HEK293 (cell line): ENCODE data around the gene MFSD11.
A peak's percentile ranks its signal among the peaks of the same experiment; 100 is the strongest.

Source experiments
- CTCF ChIA-PET: fragments of 350-600 bp; formaldehyde crosslinking; extraction: SDS; loops from one replicate; lab custom pipeline; 2021; ENCODE audit warnings: antibody characterized with exemption; lab: Yijun Ruan, JAX
- POLR2A ChIA-PET: fragments of 300-600 bp; formaldehyde crosslinking; extraction: SDS; loops from one replicate; lab custom pipeline; 2020; ENCODE audit warnings: antibody characterized with exemption, inconsistent platforms; lab: Yijun Ruan, JAX
- H3K27ac ChIP-seq: fragments of 200-500 bp; sonication (Bioruptor generic); 2 replicates; pipeline ENCODE4 v1.5.1; 2014; ENCODE audit warnings: low read depth, low read length, control low read depth, inconsistent platforms; ENCODE audit errors: extremely low read depth
- H3K36me3 ChIP-seq, 2 experiments: fragments of 200-500 bp in 1 of 2; sonication (Bioruptor generic) in 1 of 2; 1 replicate in 1 of 2; 2 replicates in 1 of 2; pipeline ENCODE4 v1.5.1; 2014 to 2017; ENCODE audit warnings: inconsistent platforms in 2 of 2, low read length in 2 of 2; ENCODE audit not compliant: control insufficient read depth in 2 of 2, insufficient read depth in 1 of 2
- H3K4me1 ChIP-seq: fragments of 200-500 bp; sonication (Bioruptor generic); 2 replicates; pipeline ENCODE4 v1.5.1; 2014; ENCODE audit warnings: mild to moderate bottlenecking, low read length, inconsistent platforms; ENCODE audit not compliant: control insufficient read depth, insufficient read depth
- H3K4me3 ChIP-seq: 2 replicates; pipeline ENCODE4 v1.5.1; 2011; ENCODE audit warnings: low read depth, mild to moderate bottlenecking, control low read depth, low read length, moderate library complexity
- H3K9me3 ChIP-seq: fragments of 200-500 bp; sonication (Bioruptor generic); 2 replicates; pipeline ENCODE4 v1.5.1; 2014; ENCODE audit warnings: low read depth, low read length, inconsistent platforms; ENCODE audit not compliant: control insufficient read depth, insufficient read depth
- GFI1B ChIP-seq: fragments of 450-650 bp; formaldehyde crosslinking; IDR thresholded peaks from 2 replicates; pipeline ENCODE4 v1.5.1; 2016; ENCODE audit warnings: missing biosample characterization, missing genetic modification characterization
- GLIS1 ChIP-seq: fragments of 450-650 bp; formaldehyde crosslinking; IDR thresholded peaks from 2 replicates; pipeline ENCODE4 v1.5.1; 2016; ENCODE audit warnings: missing biosample characterization, missing genetic modification characterization
- HOXC10 ChIP-seq: sonication (generic); formaldehyde crosslinking; IDR thresholded peaks from 2 replicates; pipeline ENCODE4 v1.8.1; 2023; ENCODE audit warnings: mild to moderate bottlenecking, missing genetic modification reagents
- KLF16 ChIP-seq: fragments of 450-650 bp; formaldehyde crosslinking; IDR thresholded peaks from 2 replicates; pipeline ENCODE4 v1.5.1; 2017; ENCODE audit warnings: missing biosample characterization, missing genetic modification characterization
- KLF17 ChIP-seq: fragments of 450-650 bp; formaldehyde crosslinking; IDR thresholded peaks from 2 replicates; pipeline ENCODE4 v1.5.1; 2016; ENCODE audit warnings: missing biosample characterization, missing genetic modification characterization
- ZBTB11 ChIP-seq: fragments of 450-650 bp; formaldehyde crosslinking; conservative IDR thresholded peaks from 2 replicates; pipeline ENCODE4 v1.5.1; 2016; ENCODE audit warnings: low read depth, missing biosample characterization, missing genetic modification characterization
- ZBTB49 ChIP-seq: fragments of 450-650 bp; formaldehyde crosslinking; IDR thresholded peaks from 2 replicates; pipeline ENCODE4 v1.5.1; 2016; ENCODE audit warnings: missing biosample characterization, missing genetic modification characterization, low read depth
- ZBTB6 ChIP-seq: fragments of 450-650 bp; formaldehyde crosslinking; IDR thresholded peaks from 2 replicates; pipeline ENCODE4 v1.5.1; 2017; ENCODE audit warnings: missing biosample characterization, missing genetic modification characterization
- ZBTB7A ChIP-seq: fragments of 450-650 bp; formaldehyde crosslinking; IDR thresholded peaks from 2 replicates; pipeline ENCODE4 v1.5.1; 2016; ENCODE audit warnings: low read depth, missing biosample characterization, missing genetic modification characterization
- ZIC2 ChIP-seq: fragments of 450-650 bp; formaldehyde crosslinking; IDR thresholded peaks from 2 replicates; pipeline ENCODE4 v1.5.1; 2016; ENCODE audit warnings: missing biosample characterization, missing genetic modification characterization
- ZNF121 ChIP-seq: fragments of 450-650 bp; formaldehyde crosslinking; IDR thresholded peaks from 2 replicates; pipeline ENCODE4 v1.5.1; 2016; ENCODE audit warnings: missing biosample characterization, missing genetic modification characterization
- ZNF18 ChIP-seq: fragments of 450-650 bp; formaldehyde crosslinking; IDR thresholded peaks from 2 replicates; pipeline ENCODE4 v1.5.1; 2016; ENCODE audit warnings: missing biosample characterization, missing genetic modification characterization
- ZNF19 ChIP-seq: fragments of 450-650 bp; formaldehyde crosslinking; IDR thresholded peaks from 2 replicates; pipeline ENCODE4; 2016; ENCODE audit warnings: missing biosample characterization, missing genetic modification characterization, low read depth
- ZNF202 ChIP-seq: fragments of 450-650 bp; formaldehyde crosslinking; IDR thresholded peaks from 2 replicates; pipeline ENCODE4 v1.5.1; 2016; ENCODE audit warnings: missing biosample characterization, missing genetic modification characterization, borderline replicate concordance
- ZNF274 ChIP-seq, 2 experiments: fragments of 200-500 bp in 1 of 2; fragments of 450-650 bp in 1 of 2; sonication (Bioruptor generic) in 1 of 2; formaldehyde crosslinking in 1 of 2; IDR thresholded peaks; 2 replicates each; pipeline versions ENCODE4 v1.5.1 to v1.6.1; 2014 to 2016; ENCODE audit warnings: borderline replicate concordance in 1 of 2, inconsistent platforms in 1 of 2, low read length in 1 of 2, missing biosample characterization in 1 of 2, missing genetic modification characterization in 1 of 2
- ZNF335 ChIP-seq: fragments of 450-650 bp; formaldehyde crosslinking; conservative IDR thresholded peaks from 2 replicates; pipeline ENCODE4 v1.5.1; 2016; ENCODE audit warnings: missing biosample characterization, missing genetic modification characterization
- ZNF341 ChIP-seq: fragments of 450-650 bp; formaldehyde crosslinking; IDR thresholded peaks from 2 replicates; pipeline ENCODE4; 2016; ENCODE audit warnings: low read depth, missing biosample characterization, missing genetic modification characterization
- ZNF571 ChIP-seq: fragments of 450-650 bp; formaldehyde crosslinking; IDR thresholded peaks from 2 replicates; pipeline ENCODE4 v1.5.0; 2017; ENCODE audit warnings: missing biosample characterization, missing genetic modification characterization
- ZNF623 ChIP-seq: fragments of 450-650 bp; formaldehyde crosslinking; IDR thresholded peaks from 2 replicates; pipeline ENCODE4 v1.5.1; 2016; ENCODE audit warnings: missing biosample characterization, missing genetic modification characterization
- ZNF626 ChIP-seq: fragments of 450-650 bp; sonication (Bioruptor Pico); formaldehyde crosslinking; IDR thresholded peaks from 2 replicates; pipeline ENCODE4 v1.5.1; 2018; ENCODE audit warnings: missing biosample characterization, missing genetic modification characterization, inconsistent platforms
- ZNF791 ChIP-seq: fragments of 450-650 bp; formaldehyde crosslinking; IDR thresholded peaks from 2 replicates; pipeline ENCODE4 v1.5.1; 2016; ENCODE audit warnings: missing biosample characterization, missing genetic modification characterization

MFSD11 gene

GRCh38 chr17:76726231-76726775 lies 11.6 kb upstream of the MFSD11 start, which contains the start of gene JMJD6 (continued):
- no peak for TF ChIP-seq ZNF626
- no peak for TF ChIP-seq HOXC10 (CRISPR knock-in tag)
- no peak; the same call in 1 of the 2 replicates for TF ChIP-seq ZBTB6 (tag by site-specific recombination)
- TF ChIP-seq ZNF19 = no peak
- peak; percentile 55; the same call in 1 of the 2 replicates for TF ChIP-seq ZNF121 (tag by site-specific recombination)
- TF ChIP-seq ZNF18 (tag by site-specific recombination) = 0 out of 2 replicates have a peak, but pooled peaks have one; percentile 12
- no peak for TF ChIP-seq GLIS1 (tag by site-specific recombination)
- no peak for TF ChIP-seq ZNF202 (tag by site-specific recombination)
- peak; percentile 52; the same call in 1 of the 2 replicates for TF ChIP-seq KLF16 (tag by site-specific recombination)
- peak; percentile 77 for TF ChIP-seq ZNF341 (tag by site-specific recombination)

- Histone ChIP-seq H3K27ac (peak within 1 kb of the TSS; percentile 97), H3K4me3 (peak within 1 kb of the TSS; percentile 93), H3K9me3 (no peaks in the 10 kb centered on the region), H3K4me1 (peaks cover 7% of the 10 kb centered on the region), H3K36me3 (peaks cover 37 to 52% of the 10 kb centered on the region in 2 experiments)
- POLR2A ChIA-PET = interaction anchor here (0.5 to 4.6 kb wide), 17 partner anchors 9 to 170 kb away, joined by 3 to 68 read pairs (median 4); partner anchors contain the start of genes MFSD11 and SRSF2
- CTCF ChIA-PET = interaction anchor here (0.6 to 8.7 kb wide), 10 partner anchors 8 to 527 kb away, joined by 3 to 68 read pairs (median 5); partner anchors contain the start of genes MGAT5B and MXRA7
- TF ChIP-seq ZNF623 (no peak; the same call in 1 of the 2 replicates), ZBTB11 (tag by site-specific recombination) (peak; percentile 88), ZIC2 (tag by site-specific recombination) (peak; percentile 86), ZBTB49 (tag by site-specific recombination) (no peak), ZNF274 (IDR thresholded peaks at IDR 0.05; ENCODE audit: low read length) (no peak), ZNF274 (tag by site-specific recombination; IDR thresholded peaks at IDR 0.05; ENCODE audit: borderline replicate concordance) (no peak), ZNF791 (tag by site-specific recombination) (no peak), ZNF335 (peak; percentile 92), KLF17 (tag by site-specific recombination) (peak; percentile 52; the same call in 1 of the 2 replicates), GFI1B (tag by site-specific recombination) (no peak), ZNF571 (tag by site-specific recombination) (no peak), ZBTB7A (tag by site-specific recombination) (peak; percentile 33)
These were observed 10.9 kb upstream of the MFSD11 start, which contains the start of gene METTL23 for GRCh38 chr17:76726776-76727718. Gene METTL23, plus strand, starts transcription at chr17:76726839. Its CDS starts 2,872 bp downstream, at chr17:76729711.
